ENCODE measurements around the gene OLR1.

- no peak for TF ChIP-seq POLR2AphosphoS5 (IDR thresholded peaks at IDR 0.05; ENCODE audit: low read depth, low read length)
- no peak for TF ChIP-seq POLR2A (IDR thresholded peaks at IDR 0.05; ENCODE audit: low read depth, low read length)
These were observed 2.8 kb downstream of the OLR1 start for GRCh38 chr12:10169104-10169503.

Measured in GM12892 (cell line).